Inferior parietal cortex (tissue), 1 donor: Measurements from ENCODE around the gene SMARCC2.
A peak's percentile ranks its signal among the peaks of the same experiment; 100 is the strongest.

Source experiments
- DNase-seq: peaks from one replicate; pipeline ENCODE4 v3.0.0-alpha.2; 2016; ENCODE audit errors: extremely low spot score

The SMARCC2 gene

GRCh38 chr12:56189099-56189917, at the start of gene SMARCC2:
TSS of gene SMARCC2 (minus strand) at chr12:56189483. CDS start at chr12:56189461, 22 bp downstream.
- peak; percentile 80 for DNase-seq

- DNase-seq = no peak
Measured at GRCh38 chr12:56237552-56237951, 48.3 kb upstream of the SMARCC2 start.

- no peak for DNase-seq
Measured at GRCh38 chr12:56236985-56237384, 47.7 kb upstream of the SMARCC2 start.

- DNase-seq = no peak
Measured at GRCh38 chr12:56236091-56236490, 46.8 kb upstream of the SMARCC2 start.

- no peak for DNase-seq
Measured at GRCh38 chr12:56234746-56235436, 45.6 kb upstream of the SMARCC2 start.

- DNase-seq = no peak
Measured at GRCh38 chr12:56231184-56231582, 41.9 kb upstream of the SMARCC2 start.

- no peak for DNase-seq
Measured at GRCh38 chr12:56230432-56231183, 41.3 kb upstream of the SMARCC2 start.

GRCh38 chr12:56229916-56230431, 40.7 kb upstream of the SMARCC2 start, which contains the start of gene SLC39A5:
TSS of gene SLC39A5 (plus strand) at chr12:56230051. CDS start at chr12:56231275, 1,224 bp downstream.
- DNase-seq = no peak

GRCh38 chr12:56229082-56229481, 39.8 kb upstream of the SMARCC2 start:
- no peak for DNase-seq

GRCh38 chr12:56224954-56225353, 35.7 kb upstream of the SMARCC2 start:
- DNase-seq = no peak

- DNase-seq = peak; percentile 99
Measured at GRCh38 chr12:56224102-56224701, 34.9 kb upstream of the SMARCC2 start, which contains the start of gene NABP2. TSS of gene NABP2 (plus strand) at chr12:56224342. CDS start at chr12:56224857, 515 bp downstream.

- no peak for DNase-seq
Measured at GRCh38 chr12:56223571-56224101, 34.4 kb upstream of the SMARCC2 start.

GRCh38 chr12:56222531-56222895, 33.2 kb upstream of the SMARCC2 start:
- no peak for DNase-seq

GRCh38 chr12:56221757-56222530, 32.7 kb upstream of the SMARCC2 start, which contains the start of gene RNF41:
TSS of gene RNF41 (minus strand) at chr12:56221922. CDS start at chr12:56214047, 7,875 bp downstream.
- DNase-seq = peak; percentile 96

- DNase-seq = peak; percentile 13
Measured at GRCh38 chr12:56221232-56221756, 32.0 kb upstream of the SMARCC2 start.

GRCh38 chr12:56220611-56221231, 31.4 kb upstream of the SMARCC2 start:
- DNase-seq = peak; percentile 8

- DNase-seq = no peak
Measured at GRCh38 chr12:56219840-56220239, 30.6 kb upstream of the SMARCC2 start.

- DNase-seq = no peak
Measured at GRCh38 chr12:56216461-56216860, 27.2 kb upstream of the SMARCC2 start.

GRCh38 chr12:56213878-56214277, 24.6 kb upstream of the SMARCC2 start:
- no peak for DNase-seq

- DNase-seq = no peak
Measured at GRCh38 chr12:56212361-56212760, 23.1 kb upstream of the SMARCC2 start.
